ENCODE measurements around the gene MTSS2.

MTSS2 gene

DNA sequence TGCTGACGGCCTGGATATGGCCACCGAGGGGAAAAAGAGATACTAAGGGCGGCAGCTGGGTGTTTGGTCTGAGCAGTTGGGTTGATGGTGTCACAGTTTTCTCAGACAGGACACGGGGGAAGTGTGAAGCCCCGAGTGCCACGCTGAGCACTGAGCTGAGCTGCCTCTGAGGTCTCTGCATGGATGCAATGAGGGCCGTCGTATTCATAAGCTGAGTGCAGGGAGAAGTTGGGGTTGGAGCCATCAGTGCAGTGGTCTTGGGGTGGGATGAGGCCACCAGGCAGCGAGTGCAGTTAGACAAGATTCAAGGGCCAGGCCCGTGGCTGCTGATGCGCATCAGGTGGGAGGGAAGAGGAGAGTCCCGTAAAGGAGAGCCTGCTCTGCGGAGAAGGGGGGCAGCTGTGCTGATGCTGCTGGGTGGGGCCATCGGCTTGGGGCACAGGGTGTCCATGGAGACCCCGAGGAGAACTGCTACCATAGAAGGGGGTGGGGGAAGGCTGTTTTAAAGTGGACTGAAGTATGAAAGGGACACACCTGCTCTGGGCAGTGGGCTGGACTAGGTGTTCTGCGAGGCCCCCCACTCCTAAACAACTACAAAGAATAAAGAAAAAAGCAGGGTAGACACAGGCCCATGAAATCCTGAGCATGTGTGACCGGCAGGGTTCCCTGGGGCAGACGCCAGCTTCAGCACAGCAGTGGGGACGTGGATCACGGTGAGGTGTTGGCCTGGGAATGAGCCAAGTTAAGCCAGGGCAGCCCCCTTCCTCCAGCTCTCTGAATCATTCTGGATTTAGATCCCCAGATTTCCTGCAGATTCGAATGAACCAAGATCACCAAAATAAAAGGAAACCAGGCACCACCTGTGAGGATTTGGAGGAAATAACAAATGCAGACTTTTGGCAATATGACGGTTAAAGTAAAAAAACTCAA is 19.8 kb downstream of the MTSS2 start:
- no peak for DNase-seq

- DNase-seq, result no peak
Observed at GRCh38 chr16:70665113-70665694, 20.6 kb downstream of the MTSS2 start.

DNA sequence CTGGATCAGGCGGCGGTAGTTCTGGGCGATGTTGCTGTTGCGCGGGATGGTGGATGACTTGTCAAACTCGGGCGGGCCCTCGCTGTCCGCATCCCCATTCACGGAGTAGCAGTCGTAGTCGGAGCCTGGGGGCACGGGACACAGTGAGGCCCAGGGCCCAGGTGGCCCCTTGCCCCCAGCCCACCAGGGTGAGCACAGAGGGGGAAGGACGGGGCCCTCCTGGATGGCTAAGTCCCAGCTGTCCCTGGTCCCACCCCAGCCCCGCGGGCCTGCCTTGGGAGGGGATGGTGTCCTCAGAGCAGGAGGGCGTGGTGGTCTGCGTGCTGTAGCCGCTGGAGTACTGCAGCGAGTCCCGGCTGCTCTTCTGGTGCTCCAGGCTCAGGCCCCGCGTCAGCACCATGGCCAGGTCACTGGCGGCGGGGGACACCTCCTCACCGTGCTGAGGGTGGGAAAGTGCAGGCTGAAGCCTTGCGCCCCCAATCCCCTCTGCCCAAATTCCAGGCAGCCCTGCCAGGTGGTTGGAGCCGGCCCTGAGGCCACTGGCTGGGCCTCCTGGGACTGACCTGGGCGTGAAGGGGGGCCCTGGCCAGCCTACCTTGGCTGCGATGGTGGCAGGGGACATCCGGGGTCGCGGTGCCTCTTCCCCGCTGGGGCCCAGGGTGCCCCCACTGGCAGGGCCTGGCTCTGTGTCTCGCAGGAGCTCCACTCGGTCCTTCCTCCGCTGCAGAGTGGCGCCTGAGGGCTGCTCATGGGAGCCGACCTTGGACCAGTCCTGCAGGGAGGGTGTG is 21.3 kb downstream of the MTSS2 start:
- no peak for DNase-seq

GRCh38 chr16:70663524-70664324 is 22.1 kb downstream of the MTSS2 start:
- no peak for DNase-seq

DNA sequence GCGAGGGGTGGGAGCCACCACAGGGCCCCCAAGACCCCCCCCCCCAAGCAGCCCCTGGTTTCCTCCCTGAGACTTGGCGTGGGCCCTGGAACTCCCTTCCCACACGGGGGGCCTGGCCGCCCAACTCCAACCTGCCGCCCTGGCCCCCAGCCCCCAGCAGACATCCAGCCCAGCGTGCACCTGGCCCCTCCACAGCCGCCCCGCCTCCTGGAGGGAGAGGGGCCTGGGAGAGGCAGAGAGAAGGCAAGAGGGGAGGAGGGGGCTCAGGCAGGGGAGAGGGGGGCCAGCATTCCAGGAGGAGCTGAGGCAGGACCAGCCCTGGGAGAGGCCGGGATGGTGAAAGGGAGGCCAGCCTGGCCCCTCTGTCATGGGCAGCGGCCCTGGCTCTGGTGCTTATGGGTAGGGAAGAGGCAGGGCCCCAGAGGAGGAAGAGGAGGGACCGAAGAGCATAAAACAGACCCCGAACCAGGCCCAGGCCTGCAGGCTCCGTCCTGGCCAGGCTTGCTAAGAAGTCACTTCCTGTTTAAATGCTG is 22.8 kb downstream of the MTSS2 start:
- DNase-seq, result no peak

- no peak for DNase-seq
Observed at GRCh38 chr16:70661918-70662641, 23.8 kb downstream of the MTSS2 start.

- DNase-seq, result no peak
Observed at GRCh38 chr16:70661534-70661917, 24.3 kb downstream of the MTSS2 start.

- DNase-seq, result no peak
Observed at GRCh38 chr16:70660672-70661350, 25.0 kb downstream of the MTSS2 start.

- no peak for DNase-seq
Observed at GRCh38 chr16:70659953-70660671, 25.7 kb downstream of the MTSS2 start.

DNA sequence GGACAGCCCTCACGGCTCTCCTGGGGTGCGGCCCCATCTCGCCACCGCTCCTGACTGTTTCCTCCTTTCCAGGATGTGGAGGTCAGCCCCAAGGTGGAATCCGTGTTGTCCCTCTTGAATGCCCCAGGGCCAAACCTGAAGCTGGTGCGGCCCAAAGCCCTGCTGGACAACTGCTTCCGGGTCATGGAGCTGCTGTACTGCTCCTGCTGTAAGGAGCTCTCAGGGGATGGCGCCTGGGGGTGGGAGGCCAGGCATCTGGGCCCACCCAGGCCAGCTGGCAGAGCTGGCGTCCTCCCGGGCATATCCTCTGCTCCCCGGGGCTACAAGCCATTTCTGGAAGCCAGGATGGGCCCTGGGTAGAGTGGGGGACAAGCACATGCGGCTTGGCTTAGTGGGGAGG is 26.3 kb downstream of the MTSS2 start:
- no peak for DNase-seq

DNA sequence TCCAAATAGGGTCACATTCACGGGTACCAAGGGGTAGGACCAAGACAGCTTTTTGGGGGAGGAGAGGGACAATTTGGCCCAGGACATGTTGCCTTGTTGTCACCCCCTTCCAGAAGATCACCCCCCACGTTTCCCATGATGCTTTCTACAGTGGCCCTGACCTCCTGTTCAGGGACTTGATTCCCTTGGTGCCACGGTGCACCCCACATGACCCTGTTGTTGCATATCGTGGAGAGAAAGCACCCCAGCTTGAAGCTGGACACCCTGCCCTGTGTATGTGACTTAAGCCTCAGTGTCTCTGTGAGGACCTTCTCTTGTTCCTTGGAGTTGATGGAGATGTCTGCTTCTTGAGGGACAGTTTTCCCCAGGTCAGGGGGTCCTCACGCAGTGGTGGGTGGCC is 26.9 kb downstream of the MTSS2 start:
- no peak for DNase-seq

DNA sequence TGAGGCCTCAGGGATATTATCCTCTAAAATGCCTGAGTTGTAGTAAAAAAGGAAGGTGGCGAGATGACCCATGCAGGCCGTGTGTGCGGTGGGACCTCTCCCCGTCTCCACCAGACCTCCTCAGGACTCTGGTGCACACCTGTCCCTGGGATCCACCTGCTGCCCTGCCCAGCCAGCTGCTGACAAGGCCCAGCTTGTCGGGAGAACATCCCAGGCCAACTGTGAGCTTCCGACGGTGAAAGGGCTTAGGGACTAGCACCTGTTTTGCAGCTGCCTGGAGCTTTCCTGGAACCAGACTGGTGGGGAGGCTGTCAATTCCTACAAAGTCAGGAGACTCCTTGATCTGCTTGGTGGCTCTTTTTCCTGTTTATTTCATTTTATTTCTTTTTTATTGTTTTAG is 27.9 kb downstream of the MTSS2 start:
- no peak for DNase-seq

- no peak for DNase-seq
Observed at GRCh38 chr16:70656712-70657263, 29.1 kb downstream of the MTSS2 start.

- DNase-seq, result no peak
Observed at GRCh38 chr16:70656065-70656711, 29.7 kb downstream of the MTSS2 start.

DNA sequence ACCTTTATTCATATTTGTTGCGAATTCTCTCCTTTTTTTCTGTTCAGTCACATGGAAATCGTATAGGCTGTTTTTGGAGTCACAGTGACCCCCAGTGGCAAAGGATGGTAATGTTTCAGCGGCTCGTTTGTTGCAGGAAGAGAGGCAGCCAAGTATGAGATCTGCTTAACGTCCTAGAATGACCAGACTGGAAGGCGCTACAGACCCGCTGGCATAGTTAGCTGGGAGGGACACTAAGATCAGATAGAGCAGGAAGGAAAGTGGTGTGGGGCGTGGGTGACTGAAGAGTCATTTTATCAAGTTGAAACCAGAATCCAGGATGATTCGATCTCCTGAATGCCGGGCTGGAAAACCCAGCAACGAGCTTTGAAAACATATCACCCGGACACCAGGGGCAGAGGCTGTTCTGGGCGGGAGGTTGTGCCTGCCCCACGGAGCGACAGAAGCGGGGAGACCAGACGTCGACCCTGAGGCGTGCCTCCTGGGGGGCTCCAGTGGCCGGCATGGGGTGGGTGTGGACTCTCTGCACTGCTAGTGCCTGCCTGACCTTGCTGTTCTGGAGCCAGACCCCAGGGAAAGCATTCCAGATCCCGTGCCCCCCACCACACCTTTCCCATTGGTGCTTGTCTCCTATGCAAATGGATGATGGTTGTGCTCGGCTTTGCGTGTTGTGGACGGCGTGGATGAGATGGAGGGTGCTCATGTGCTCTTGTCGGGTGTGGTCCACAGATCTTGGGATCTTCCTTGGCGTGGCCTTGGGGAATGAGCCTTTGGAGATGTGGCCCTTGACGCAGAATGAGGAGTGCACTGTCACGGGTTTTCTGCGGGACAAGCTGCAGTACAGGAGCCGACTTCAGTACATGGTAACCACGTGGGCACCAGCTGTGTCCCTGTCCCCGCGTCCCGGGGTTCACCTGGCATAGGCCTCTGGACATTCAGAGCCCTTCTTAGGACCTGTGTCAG is 31.8 kb downstream of the MTSS2 start:
- DNase-seq, result peak; percentile 27 to 78 (median 66)

- DNase-seq, result no peak
Observed at GRCh38 chr16:70653406-70653805, 32.4 kb downstream of the MTSS2 start.

GRCh38 chr16:70652322-70652721 is 33.5 kb downstream of the MTSS2 start:
- DNase-seq, result no peak

GRCh38 chr16:70651524-70651923 is 34.3 kb downstream of the MTSS2 start:
- no peak for DNase-seq

Data from activated CD4-positive, CD25-positive, alpha-beta regulatory T cell (primary cell).